HG02840 (cell line): Measurements from ENCODE around the gene FHIT.

ENCODE experiments used
- ATAC-seq: cut with Tn5 transposase; IDR thresholded peaks from one replicate; pipeline ENCODE4 v1.9.1; 2021; ENCODE audit warnings: mild to moderate bottlenecking, moderate library complexity, moderate number of reproducible peaks; ENCODE audit not compliant: unreplicated experiment, low FRiP score

FHIT gene

DNA sequence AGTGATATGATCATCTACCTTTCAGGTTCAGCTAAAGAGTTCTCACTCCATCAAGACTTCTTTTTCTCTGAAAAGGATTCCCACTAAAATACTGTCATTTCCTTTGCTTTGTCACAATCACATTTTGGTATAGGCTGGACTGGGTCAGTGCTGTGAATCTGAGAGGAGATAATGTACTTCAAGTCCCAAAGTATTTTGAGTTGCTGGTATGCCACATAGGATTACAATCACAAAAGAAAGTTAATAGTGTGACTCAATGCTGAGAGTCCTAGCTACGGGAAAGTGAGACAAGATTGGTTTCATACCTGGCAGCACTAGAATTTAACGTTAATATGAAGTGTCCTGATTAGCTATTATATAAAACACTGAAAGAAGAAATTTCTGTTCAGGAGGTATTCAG, 1073.5 kb downstream of the FHIT start:
- no peak for ATAC-seq

- ATAC-seq, result no peak
These were observed 1074.6 kb downstream of the FHIT start for GRCh38 chr3:60176614-60177013.

- ATAC-seq, result no peak
These were observed 1075.6 kb downstream of the FHIT start for GRCh38 chr3:60175680-60176079.

DNA sequence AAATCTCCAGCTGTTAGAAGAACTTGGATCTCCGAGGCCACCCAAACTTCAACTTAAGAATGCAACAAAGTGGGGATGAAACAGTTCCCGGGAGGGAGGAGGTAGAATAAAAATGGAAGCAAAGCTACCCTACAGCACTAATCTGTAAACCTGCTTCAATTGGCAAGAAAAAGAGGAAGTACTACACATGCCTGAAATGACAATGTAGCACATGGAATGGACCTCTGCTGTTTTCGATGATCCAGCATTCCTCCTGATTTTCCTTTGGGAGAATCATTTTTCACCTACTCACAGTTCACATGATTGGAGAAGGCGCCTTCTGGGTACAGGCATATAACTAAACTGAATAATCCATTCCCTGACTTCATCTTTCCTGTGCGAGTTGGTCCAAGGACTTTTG, 1081.5 kb downstream of the FHIT start:
- ATAC-seq, result no peak

DNA sequence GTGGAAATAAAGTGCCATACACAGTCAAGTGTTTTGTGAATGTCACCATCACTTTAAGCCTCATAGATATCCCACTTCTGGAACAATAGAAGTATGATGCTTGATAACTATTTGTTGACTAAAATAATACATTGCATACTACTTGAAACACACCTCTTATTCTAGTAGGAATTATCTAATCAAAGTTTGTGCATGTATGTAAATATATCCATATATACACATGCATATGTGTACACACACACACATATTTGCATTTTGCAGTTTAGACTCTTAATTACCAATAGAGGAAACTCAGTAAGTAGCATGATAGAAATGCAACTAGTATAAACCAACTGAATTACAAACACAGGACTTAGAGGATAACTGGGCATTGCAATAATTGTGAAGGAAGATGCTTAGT, 1084.1 kb downstream of the FHIT start:
- no peak for ATAC-seq

DNA sequence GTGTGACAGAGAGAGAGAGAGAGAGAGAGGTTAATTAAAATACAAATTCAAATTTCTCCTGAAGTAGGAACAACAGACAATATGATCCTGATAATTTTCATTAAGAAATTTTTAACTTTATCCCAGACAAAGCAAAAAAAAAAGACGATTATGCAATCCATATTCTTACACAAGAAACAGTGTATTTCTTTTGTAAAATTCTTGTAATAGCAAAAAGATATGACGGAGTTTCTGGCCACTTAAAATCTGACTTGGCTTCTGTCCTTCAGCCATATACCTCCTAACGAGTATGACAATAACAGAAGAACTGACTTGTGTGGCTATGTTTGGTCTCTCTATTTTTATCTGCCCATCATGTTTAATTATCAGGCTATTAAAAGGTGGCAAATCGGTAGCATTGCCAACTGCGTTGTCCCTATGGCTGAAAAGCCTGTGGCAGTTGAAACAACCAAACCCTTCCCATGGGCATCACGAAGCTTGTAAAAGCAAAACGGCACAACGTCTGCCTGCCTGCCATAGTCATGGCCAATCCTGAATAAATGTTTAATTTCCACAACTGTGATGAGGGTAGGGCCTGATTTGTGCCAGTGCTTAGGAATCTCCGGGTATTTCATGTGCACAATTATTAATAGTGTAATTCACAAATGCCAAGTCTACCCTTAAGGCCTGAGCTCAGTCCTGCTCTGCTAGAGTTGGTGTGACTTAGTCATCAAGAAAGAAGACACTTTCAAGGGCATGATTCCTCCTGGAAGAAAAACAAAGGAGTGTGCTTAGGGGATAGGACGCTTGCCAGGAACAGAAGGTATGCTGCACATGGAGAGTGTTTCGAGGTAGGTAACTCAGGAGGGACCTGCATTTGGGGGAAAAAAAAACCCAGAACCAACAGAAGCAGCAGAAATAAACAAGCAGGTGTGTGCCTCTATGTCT, 1090.2 kb downstream of the FHIT start:
- ATAC-seq, result no peak

DNA sequence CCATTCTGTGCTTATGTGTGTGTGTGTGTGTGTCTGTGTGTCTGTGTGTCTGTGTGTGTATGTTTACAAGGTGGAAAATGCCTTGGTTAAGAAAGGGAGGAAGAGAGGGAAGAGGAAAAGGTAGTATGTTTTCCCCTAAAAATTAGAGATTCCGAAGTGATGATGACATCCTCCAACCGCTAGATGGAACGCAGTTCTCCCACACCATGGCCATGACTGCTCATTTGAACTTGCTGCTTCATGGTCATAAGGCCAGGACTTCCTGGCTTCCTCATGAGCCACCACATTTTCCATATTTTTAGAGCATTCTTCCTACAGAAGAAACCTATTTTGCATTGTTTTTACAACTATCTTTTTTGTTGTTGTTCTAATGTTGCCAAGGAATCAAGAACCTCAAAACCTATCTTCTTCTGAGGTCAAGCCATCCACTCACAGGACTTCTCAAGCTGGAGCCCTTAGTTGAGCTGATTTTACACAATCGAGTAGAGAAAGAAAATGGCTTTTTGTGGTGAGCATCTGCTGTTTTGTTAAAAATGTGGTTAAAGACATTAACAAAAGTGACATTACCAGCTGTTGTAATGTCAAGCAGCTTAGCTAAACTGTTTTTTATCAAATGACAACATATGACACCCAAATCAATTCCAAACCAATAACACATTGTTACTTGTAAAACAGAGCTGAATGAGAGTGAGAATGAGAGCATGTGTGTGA, 1091.0 kb downstream of the FHIT start:
- no peak for ATAC-seq

- no peak for ATAC-seq
These were observed 1093.2 kb downstream of the FHIT start for GRCh38 chr3:60158035-60158434.

DNA sequence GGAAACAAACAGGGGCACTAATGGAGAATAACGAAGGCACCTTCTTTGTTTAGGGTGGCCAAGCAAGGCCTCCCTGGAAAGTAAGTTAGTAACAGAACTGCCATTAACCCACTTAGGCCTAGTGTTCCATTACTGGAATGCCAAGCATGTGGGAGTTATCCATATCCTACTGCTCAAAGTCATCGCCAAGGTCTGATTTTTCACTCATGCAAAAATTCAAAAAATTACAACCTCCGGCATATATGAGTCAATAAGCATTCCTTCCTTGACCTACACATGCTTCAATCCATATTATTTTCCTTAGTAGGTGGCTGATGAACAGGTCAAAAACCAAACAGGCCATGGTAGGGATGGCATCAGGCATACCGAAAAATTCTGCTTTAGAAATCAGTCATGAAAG, 1097.2 kb downstream of the FHIT start:
- ATAC-seq, result no peak

DNA sequence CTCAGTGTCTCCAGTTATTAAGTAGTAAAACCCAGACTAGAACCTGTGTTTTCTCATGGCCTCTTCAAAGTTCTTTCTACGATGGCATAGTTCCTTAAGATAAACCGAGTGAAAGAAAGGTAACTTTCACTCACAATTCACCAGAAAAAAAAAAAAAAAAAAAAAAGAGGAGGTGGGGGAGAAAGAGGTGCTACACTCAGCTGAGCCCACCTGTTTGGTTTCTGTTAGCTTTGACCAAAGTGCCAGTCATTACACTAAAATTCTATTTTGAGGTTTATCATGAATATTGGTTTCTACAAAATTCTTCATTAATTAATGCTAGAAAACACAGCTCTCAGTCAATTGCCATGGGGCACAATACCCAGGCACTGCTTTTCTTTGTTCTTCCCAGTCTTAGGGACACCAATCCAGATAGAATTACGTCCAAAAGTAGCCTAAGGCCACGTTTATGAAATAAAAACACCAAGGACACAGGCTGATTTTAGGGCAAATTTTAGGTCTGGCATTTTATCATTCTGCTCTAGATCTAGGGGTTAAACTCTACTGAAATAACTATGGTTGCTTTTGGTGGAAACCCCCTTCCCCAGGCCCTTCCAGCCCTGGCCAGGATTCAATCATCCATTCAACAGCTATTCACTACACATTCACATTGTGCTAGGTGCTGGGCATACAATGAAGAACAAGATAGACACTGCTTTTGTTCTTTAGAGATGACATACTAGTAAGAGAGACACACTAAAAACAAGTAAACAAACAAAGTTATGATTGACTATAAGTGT, 1097.8 kb downstream of the FHIT start:
- no peak for ATAC-seq

DNA sequence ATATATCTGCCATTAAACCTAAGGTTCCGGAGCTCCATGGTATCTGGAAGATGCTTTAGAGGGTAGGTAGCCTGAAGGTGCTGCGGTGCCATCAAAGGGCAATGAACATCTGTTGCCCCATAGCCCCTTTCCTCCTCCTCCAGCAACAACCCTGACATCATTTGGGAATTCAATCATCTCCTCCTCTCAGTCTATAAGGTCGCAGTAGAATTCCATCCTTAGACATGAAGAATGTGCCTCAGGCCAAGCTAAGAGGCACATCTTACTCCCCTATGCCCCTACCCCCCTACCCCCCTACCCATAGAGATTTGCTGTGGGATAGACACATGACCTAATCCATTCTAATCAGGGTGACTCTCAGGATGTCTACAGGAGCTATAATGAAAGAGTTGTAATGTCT, 1101.8 kb downstream of the FHIT start:
- ATAC-seq, result no peak

DNA sequence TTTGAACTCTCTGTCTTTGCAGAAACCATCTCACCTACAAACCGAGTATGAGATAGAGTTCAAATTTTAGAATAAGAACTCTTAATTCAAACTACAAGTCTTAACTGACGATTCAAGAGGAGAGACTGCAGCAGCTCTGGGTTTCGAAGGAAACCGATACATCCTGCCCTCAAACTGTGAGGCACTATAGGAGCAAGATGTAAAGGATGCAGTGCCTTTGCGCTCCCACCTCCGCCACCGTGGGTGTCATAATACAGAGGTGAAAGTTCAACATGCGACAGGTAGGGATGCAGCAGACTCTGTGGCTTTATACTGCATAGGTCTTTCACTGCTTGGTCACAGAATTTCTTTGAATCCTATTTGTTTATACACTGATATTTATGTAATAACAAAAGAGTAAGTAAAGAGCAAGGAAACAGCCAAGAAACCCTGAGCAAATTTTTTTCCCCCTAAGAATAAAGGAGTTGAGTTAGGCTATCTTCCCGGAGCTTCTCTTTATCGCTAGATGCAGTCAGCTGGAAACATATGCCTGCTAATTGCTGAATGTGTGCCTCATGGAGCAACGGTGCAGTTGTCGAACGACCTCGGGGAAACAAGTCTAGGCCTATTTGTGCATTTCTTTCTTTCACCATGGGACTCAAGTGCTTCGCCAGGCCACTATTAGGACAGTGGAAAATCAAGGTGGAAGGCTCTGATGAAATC, 1103.9 kb downstream of the FHIT start:
- ATAC-seq, result no peak

DNA sequence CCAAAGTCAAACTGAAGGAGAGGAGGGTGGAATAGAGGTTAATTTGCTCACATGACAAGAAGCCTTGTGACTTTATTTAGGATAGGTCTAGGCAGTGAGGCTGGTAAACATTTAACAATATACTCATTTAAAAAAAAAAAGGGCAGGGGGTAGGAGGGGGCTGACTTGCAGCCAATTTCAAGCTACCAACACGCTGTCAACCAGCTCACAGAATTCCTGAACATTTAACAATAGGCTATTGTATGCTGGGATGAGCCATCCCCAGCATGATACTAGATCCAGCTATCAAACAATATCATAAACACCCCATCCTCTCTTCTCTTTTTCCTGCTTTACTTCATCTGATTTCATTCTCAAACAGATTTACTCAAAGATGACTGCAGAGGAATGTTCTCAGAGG, 1105.1 kb downstream of the FHIT start:
- no peak for ATAC-seq

- ATAC-seq, result no peak
These were observed 1107.2 kb downstream of the FHIT start for GRCh38 chr3:60144071-60144470.

DNA sequence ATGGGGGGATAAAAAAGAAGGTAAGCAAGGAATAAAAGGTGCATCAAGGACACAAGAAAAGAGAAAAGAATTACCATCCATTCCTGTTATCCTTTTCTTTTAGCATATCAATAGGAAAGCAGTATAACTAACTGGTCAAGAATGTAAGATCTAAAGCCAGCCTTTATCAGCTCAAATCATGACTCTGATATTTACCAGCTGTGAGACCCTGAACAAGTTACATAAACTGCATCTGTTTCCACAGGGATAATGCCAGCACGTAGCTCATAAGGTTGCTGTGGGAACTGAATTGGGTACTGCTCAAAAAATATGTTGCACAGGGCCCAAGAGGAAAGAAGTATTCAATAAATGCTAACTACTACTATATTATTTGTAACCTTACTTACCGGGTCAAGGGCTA, 1109.2 kb downstream of the FHIT start:
- no peak for ATAC-seq

- no peak for ATAC-seq
These were observed 1111.1 kb downstream of the FHIT start for GRCh38 chr3:60140160-60140559.

GRCh38 chr3:60136601-60137000, 1114.7 kb downstream of the FHIT start:
- no peak for ATAC-seq

- no peak for ATAC-seq
These were observed 1115.8 kb downstream of the FHIT start for GRCh38 chr3:60135474-60135873.

DNA sequence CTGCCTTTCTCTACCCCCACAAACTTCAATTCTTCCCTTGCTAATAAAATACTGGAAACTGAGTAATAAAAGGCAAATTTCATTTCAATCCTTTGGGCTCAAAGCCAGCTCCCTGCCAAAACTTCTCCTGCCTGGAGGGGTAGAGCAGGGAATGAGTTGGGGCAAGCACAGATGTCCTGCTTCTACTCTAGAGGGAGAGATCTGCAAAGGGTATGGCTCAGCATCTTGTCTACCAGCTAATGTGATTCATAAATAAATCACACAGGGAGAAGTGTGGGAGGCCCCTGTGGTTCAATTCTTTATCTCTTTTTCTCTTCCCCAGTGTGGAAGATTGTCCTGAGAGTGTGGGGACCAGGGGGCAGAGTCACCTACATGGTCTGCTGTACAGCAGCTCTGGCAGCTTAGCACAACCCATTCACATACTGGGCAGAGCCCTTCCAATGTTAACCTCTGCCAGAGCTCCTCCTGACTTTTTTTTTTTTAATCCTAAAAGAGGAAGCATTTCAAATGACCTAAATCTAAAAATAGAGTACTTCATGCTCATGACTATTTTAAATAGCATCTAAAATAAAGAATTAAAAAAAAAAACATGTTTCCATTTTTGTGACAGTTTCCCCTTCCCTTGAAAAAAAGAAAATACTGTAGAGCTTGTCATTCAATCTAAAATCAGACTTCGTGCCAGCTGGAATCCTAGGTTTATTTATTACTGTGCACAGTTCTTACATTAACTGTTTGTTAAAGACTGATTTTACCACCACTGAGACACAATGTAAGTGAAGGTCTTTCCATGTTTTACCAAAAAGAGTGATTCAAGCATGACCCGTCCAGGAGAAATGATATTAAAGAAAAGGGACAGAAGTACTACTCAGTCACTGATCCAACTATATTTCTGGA, 1117.7 kb downstream of the FHIT start:
- no peak for ATAC-seq
